Gastrocnemius medialis (tissue), 4 donors: Measurements from ENCODE around the gene PRKAG2. TPM values are rescaled to one million over a fixed set of nuclear protein-coding genes. Genes with fewer than 3 reads are reported as not detected.

Experiments used
- ATAC-seq, 2 donors: fragments of 150-250 bp; one replicate each; pipeline ENCODE4 v1.9.1; 2016
- DNase-seq, 2 donors: peaks; one replicate each; pipeline ENCODE4 v3.0.0-alpha.2; 2019
- H3K27ac ChIP-seq, 4 donors: fragments of 200-600 bp; sonication (generic); 1 replicate in 1 of 4; 2 replicates in 3 of 4; pipeline ENCODE4 v1.5.1; 2016 to 2018; ENCODE audit warnings: mild to moderate bottlenecking in 2 of 4, moderate library complexity in 1 of 4
- H3K27me3 ChIP-seq, 3 donors: fragments of 200-600 bp; sonication (generic) in 2 of 3; 1 replicate in 1 of 3; 2 replicates in 2 of 3; pipeline versions ENCODE4 v1.5.1 to v1.6.0; 2016 to 2019; ENCODE audit warnings: mild to moderate bottlenecking in 1 of 3, moderate library complexity in 1 of 3
- H3K36me3 ChIP-seq, 2 donors: fragments of 200-600 bp; sonication (generic) in 1 of 2; one replicate each; pipeline ENCODE4 v1.5.1; 2017 to 2018
- H3K4me1 ChIP-seq, 2 donors: fragments of 200-600 bp; sonication (generic) in 1 of 2; one replicate each; pipeline ENCODE4 v1.5.1; 2016 to 2017; ENCODE audit warnings: mild to moderate bottlenecking in 2 of 2
- H3K4me3 ChIP-seq, 4 donors: fragments of 200-600 bp; sonication (generic) in 3 of 4; 1 replicate in 1 of 4; 2 replicates in 3 of 4; pipeline ENCODE4 v1.5.1; 2016 to 2019; ENCODE audit warnings: mild to moderate bottlenecking in 2 of 4
- H3K9me3 ChIP-seq, 3 donors: fragments of 200-600 bp; sonication (generic) in 2 of 3; 1 replicate in 1 of 3; 2 replicates in 2 of 3; pipeline ENCODE4 v1.5.1; 2016 to 2019
- CTCF ChIP-seq, 5 experiments: fragments of 450-650 bp in 3 of 5; fragments of 200-600 bp in 2 of 5; sonication (generic) in 2 of 5; IDR thresholded peaks in 4 of 5; conservative IDR thresholded peaks in 1 of 5; 1 replicate in 4 of 5; 2 replicates in 1 of 5; pipeline ENCODE4 v1.5.1; 2016 to 2019; ENCODE audit warnings: antibody characterized with exemption in 5 of 5, mild to moderate bottlenecking in 3 of 5, moderate library complexity in 3 of 5
- POLR2A ChIP-seq, 2 donors: fragments of 450-650 bp; IDR thresholded peaks; one replicate each; pipeline ENCODE4 v1.6.1; 2017; ENCODE audit warnings: antibody characterized with exemption in 2 of 2, mild to moderate bottlenecking in 2 of 2, moderate library complexity in 2 of 2
- in situ Hi-C, 4 donors: fragments of 200-750 bp; cut with MboI; loops; one replicate each; pipeline versions ENCODE4 v1.15.0 to v1.8.0; 2017; ENCODE audit warnings: low sequenced_read_pairs in 4 of 4
- intact Hi-C: fragments of 100-400 bp; cut with DNase I; formaldehyde crosslinking; loops from one replicate; pipeline ENCODE4 v1.15.1; 2023; ENCODE audit warnings: low total_unique reads
- total RNA-seq, 4 donors: library from RNA; depleted of rRNA; stranded (reverse); fragments of >200 nt; gene quantifications; one replicate each; pipeline versions ENCODE4 v1.1.0 to v1.2.3, GENCODE V29; 2016

Gene PRKAG2
- total RNA-seq, 4 donors from 2014 or later: 5.3 to 32.6 (median 13.9) TPM

GRCh38 chr7:151860771-151861170 lies 16.1 kb downstream of the PRKAG2 start:
- intact Hi-C loops: no loop called here
- in situ Hi-C loops: no loop called here
- no peak for TF ChIP-seq CTCF (IDR thresholded peaks at IDR 0.05 in 4 of 5, conservative IDR thresholded peaks at IDR 0.05 in 1 of 5)
- TF ChIP-seq POLR2A (IDR thresholded peaks at IDR 0.05): no peak
- Histone ChIP-seq H3K4me1 (no peaks in the 10 kb centered on the region), H3K27ac (no peak overlapping the region), H3K9me3 (no peaks in the 10 kb centered on the region), H3K27me3 (no peaks in the 10 kb centered on the region), H3K36me3 (no peaks in the 10 kb centered on the region), H3K4me3 (no peak overlapping the region)
- DNase-seq (no peak), ATAC-seq (no peak)

GRCh38 chr7:151859948-151860685 lies 16.8 kb downstream of the PRKAG2 start:
- Histone ChIP-seq H3K27ac (no peak overlapping the region), H3K4me3 (no peak overlapping the region), H3K27me3 (no peaks in the 10 kb centered on the region), H3K4me1 (no peaks in the 10 kb centered on the region), H3K9me3 (no peaks in the 10 kb centered on the region), H3K36me3 (no peaks in the 10 kb centered on the region)
- no peak for DNase-seq
- in situ Hi-C loops (no loop called here), intact Hi-C loops (no loop called here)
- no peak for ATAC-seq
- TF ChIP-seq POLR2A (IDR thresholded peaks at IDR 0.05): no peak
- TF ChIP-seq CTCF (IDR thresholded peaks at IDR 0.05 in 4 of 5, conservative IDR thresholded peaks at IDR 0.05 in 1 of 5): no peak

GRCh38 chr7:151859111-151859947 lies 17.6 kb downstream of the PRKAG2 start:
- no peaks in the 10 kb centered on the region for H3K4me1 ChIP-seq
- no peak overlapping the region for H3K4me3 ChIP-seq
- no peak for ATAC-seq
- in situ Hi-C loops (no loop called here), intact Hi-C loops (no loop called here)
- H3K27me3 ChIP-seq: no peaks in the 10 kb centered on the region
- no peak for TF ChIP-seq CTCF (IDR thresholded peaks at IDR 0.05 in 4 of 5, conservative IDR thresholded peaks at IDR 0.05 in 1 of 5)
- TF ChIP-seq POLR2A (IDR thresholded peaks at IDR 0.05): no peak
- H3K36me3 ChIP-seq: no peaks in the 10 kb centered on the region
- DNase-seq: no peak
- H3K9me3 ChIP-seq: no peaks in the 10 kb centered on the region
- no peak overlapping the region for H3K27ac ChIP-seq

- Histone ChIP-seq H3K9me3 (no peaks in the 10 kb centered on the region), H3K27ac (no peak overlapping the region), H3K27me3 (no peaks in the 10 kb centered on the region), H3K4me1 (no peaks in the 10 kb centered on the region), H3K4me3 (no peak overlapping the region), H3K36me3 (no peaks in the 10 kb centered on the region)
- in situ Hi-C loops: no loop called here
- ATAC-seq (no peak), DNase-seq (no peak)
- intact Hi-C loops: no loop called here
- TF ChIP-seq CTCF (IDR thresholded peaks at IDR 0.05 in 4 of 5, conservative IDR thresholded peaks at IDR 0.05 in 1 of 5): no peak
- no peak for TF ChIP-seq POLR2A (IDR thresholded peaks at IDR 0.05)
These were observed 18.5 kb downstream of the PRKAG2 start for GRCh38 chr7:151858456-151858855.
